ENCODE results near the gene DAB1.
"Not testable (repeated sequence)": the region's sequence is repeated elsewhere in the genome, so short reads cannot be mapped to it uniquely, and the experiment has no call there.

Gene DAB1

DNA sequence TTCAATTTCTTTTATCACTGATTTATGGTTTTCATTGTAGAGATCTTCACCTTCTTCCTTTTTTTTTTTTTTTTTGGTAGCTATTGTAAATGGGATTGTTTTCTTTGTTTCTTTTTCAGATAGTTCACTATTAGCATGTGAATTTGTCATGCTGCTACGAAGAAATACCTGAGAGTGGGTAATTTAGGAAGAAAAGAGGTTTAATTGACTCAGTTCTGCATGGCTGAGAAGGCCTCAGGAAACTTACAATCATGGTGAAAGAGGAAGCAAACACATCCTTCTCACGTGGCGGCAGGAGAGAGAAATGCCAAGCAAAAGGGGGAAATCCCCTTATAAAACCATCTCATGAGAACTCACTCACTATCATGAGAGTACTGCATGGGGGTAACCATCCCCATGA lies 66.4 kb downstream of the DAB1 start:
- no peak overlapping the region for H3K4me3 ChIP-seq (ENCODE audit: low read depth, low read length)
- no peak for DNase-seq (ENCODE audit: low read depth)
- TF ChIP-seq, protein P1, sequence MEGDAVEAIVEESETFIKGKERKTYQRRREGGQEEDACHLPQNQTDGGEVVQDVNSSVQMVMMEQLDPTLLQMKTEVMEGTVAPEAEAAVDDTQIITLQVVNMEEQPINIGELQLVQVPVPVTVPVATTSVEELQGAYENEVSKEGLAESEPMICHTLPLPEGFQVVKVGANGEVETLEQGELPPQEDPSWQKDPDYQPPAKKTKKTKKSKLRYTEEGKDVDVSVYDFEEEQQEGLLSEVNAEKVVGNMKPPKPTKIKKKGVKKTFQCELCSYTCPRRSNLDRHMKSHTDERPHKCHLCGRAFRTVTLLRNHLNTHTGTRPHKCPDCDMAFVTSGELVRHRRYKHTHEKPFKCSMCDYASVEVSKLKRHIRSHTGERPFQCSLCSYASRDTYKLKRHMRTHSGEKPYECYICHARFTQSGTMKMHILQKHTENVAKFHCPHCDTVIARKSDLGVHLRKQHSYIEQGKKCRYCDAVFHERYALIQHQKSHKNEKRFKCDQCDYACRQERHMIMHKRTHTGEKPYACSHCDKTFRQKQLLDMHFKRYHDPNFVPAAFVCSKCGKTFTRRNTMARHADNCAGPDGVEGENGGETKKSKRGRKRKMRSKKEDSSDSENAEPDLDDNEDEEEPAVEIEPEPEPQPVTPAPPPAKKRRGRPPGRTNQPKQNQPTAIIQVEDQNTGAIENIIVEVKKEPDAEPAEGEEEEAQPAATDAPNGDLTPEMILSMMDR (IDR thresholded peaks at IDR 0.05; ENCODE audit: control insufficient read depth, extremely low read depth, insufficient read depth): no peak

DNA sequence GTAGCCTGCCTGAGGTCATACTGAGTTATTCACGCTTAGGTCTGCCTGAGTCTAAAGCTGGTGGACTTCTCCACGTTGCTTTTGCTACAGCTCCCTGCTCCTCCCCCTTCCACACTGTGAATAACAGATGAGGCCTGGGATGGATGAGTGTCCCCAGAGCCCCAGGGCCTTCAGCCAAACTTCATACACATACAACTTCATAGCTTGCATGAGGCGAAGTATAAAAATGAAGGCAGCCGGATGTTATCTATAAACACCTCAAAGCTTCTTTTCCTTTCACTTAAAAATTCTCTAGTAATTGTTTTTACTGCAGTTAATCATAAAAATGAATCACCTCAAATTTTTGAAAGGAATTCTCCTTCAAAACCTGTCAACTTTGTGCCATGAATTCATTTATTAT lies 70.2 kb downstream of the DAB1 start:
- H3K4me3 ChIP-seq (ENCODE audit: low read depth, low read length): no peak overlapping the region
- TF ChIP-seq, protein P1 (IDR thresholded peaks at IDR 0.05; ENCODE audit: control insufficient read depth, extremely low read depth, insufficient read depth): no peak
- DNase-seq (ENCODE audit: low read depth): no peak

DNA sequence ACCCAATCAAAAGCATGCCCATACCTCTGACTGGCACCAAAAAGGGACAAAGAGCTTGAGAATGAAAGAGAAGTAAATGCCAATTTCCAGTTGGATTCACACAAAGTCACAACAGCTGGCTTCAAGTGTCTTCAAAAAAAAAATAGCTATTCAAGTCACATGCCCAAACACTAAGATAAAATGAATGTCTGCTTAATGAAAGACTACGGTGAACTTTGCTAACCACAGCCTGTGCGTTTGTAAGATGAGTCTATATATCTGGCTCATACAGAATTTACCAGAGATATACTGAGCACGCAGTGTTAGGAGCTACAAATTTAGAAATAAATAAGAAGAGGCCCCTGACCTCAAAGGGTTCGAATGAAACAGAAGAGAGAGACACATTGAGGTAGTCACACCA lies 73.2 kb downstream of the DAB1 start:
- TF ChIP-seq, protein P1 (IDR thresholded peaks at IDR 0.05; ENCODE audit: control insufficient read depth, extremely low read depth, insufficient read depth): no peak
- no peak overlapping the region for H3K4me3 ChIP-seq (ENCODE audit: low read depth, low read length)
- DNase-seq (ENCODE audit: low read depth): no peak

DNA sequence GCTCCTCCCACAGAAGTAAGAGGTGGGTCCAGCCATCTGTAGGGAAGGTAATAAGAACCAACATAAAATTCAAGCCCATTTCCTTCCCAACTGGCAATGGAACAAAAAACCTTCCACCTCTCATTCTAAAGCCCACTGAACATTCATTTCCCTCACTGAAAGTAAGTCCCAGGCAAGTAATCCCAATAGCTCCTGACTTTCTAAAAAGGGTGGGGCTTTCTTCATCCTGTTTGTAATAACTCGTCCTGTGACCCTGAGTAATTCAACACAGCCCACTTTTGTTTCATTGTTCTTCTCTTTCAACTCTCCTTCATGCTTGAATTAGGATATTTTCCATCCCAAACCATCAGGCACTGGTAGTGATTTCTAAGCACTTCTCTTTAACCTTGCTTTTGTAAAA lies 74.9 kb downstream of the DAB1 start:
- no peak for DNase-seq (ENCODE audit: low read depth)
- TF ChIP-seq, protein P1 (IDR thresholded peaks at IDR 0.05; ENCODE audit: control insufficient read depth, extremely low read depth, insufficient read depth): no peak
- no peak overlapping the region for H3K4me3 ChIP-seq (ENCODE audit: low read depth, low read length)

DNA sequence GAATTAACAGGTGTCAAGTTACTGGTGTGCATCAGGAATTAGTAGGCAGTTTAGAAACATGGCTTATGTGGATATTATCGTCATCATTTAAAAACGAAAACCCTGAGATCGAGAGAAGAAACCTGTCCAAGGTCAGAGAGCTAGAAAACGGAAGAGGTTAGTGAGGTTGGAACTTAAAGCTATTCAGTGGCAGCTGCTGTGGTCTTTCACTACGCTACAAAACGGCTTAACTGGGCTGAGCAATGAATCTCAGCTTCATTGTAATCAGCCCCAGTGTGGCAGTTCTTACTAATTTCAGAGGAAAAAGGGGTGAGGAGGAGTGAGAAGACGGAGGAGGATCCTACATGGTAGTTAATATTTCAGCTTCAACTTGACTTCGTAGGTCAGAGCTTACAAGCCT lies 77.9 kb downstream of the DAB1 start:
- DNase-seq (ENCODE audit: low read depth): no peak
- TF ChIP-seq, protein P1 (IDR thresholded peaks at IDR 0.05; ENCODE audit: control insufficient read depth, extremely low read depth, insufficient read depth): no peak
- no peak overlapping the region for H3K4me3 ChIP-seq (ENCODE audit: low read depth, low read length)

DNA sequence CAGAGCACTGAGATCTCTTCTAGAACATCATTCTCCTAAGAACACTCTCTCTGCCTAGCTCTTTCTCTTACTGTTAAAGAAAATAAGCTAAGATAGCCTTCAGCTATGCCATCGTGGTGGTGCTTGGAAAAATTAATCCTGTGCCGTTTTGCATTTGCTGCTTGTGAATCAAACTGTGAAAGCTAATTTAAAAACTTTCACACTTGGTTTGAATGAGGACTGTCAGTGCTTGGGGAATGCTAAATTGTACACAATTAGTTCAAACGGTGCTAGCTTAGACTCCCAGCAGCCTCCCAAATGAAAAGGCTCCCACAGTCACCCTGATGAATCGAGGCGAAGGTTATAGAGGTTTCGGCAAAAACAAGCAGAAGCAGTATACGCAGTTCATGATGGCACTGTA lies 79.6 kb downstream of the DAB1 start:
- TF ChIP-seq, protein P1 (IDR thresholded peaks at IDR 0.05; ENCODE audit: control insufficient read depth, extremely low read depth, insufficient read depth): no peak
- no peak for DNase-seq (ENCODE audit: low read depth)
- H3K4me3 ChIP-seq (ENCODE audit: low read depth, low read length): no peak overlapping the region

DNA sequence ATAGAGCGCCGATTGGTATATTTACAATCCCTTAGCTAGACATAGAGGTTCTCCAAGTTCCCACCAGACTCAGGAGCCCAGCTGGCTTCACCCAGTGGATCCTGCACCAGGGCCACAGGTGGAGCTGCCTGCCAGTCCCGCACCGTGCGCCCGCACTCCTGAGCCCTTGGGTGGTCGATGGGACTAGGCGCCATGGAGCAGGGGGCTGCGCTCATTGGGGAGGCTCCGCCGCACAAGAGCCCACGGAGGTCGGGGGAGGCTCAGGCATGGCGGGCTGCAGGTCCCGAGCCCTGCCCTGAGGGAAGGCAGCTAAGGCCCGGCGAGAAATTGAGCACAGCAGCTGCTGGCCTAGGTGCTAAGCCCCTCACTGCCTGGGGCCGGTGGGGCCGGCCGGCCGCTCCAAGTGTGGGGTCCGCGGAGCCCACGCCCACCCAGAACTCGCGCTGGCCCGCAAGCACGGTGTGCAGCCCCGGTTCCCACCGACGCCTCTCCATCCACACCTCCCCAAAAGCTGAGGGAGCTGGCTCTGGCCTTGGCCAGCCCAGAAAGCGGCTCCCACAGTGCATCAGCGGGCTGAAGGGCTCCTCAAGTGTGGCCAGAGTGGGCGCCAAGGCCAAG lies 80.5 kb downstream of the DAB1 start:
- DNase-seq (ENCODE audit: low read depth); H3K4me3 ChIP-seq (ENCODE audit: low read depth, low read length): not testable (repeated sequence)

Data from LNCaP clone FGC (cell line).